Left renal cortex interstitium (tissue), 4 donors: ENCODE results near the gene OLAH. TPM values are rescaled to one million over a fixed set of nuclear protein-coding genes. Genes with fewer than 3 reads are reported as not detected.
A peak's percentile ranks its signal among the peaks of the same experiment; 100 is the strongest.

ENCODE experiments used
- DNase-seq, 4 donors: peaks; one replicate each; pipeline ENCODE4 v3.0.0-alpha.2; 2013; ENCODE audit warnings: low read depth in 4 of 4, low spot score in 2 of 4, missing footprints in 1 of 4
- polyA plus RNA-seq, 4 donors: library from polyadenylated mRNA; unstranded; fragments of 120-200 nt; gene quantifications; one replicate each; pipeline ENCODE4 v1.2.1, GENCODE V29; 2013; ENCODE audit not compliant: insufficient read length in 4 of 4

The OLAH gene
- polyA plus RNA-seq, 4 donors = 0.55 to 1.0 (median 0.71) TPM

GRCh38 chr10:15068802-15069201, 25.1 kb downstream of the OLAH start:
- DNase-seq = no peak

- no peak for DNase-seq
Measured at GRCh38 chr10:15069230-15069629, 25.5 kb downstream of the OLAH start.

- no peak for DNase-seq
Measured at GRCh38 chr10:15072358-15072757, 28.6 kb downstream of the OLAH start.

- DNase-seq = no peak
Measured at GRCh38 chr10:15075421-15075820, 31.7 kb downstream of the OLAH start.

GRCh38 chr10:15083674-15084501, 40.1 kb downstream of the OLAH start:
- DNase-seq = no peak

GRCh38 chr10:15084502-15084922, 40.8 kb downstream of the OLAH start:
- DNase-seq = peak in 3 of 4 donors; percentile 67 to 77 (median 72)

- peak in 2 of 4 donors; percentile 75 to 78 for DNase-seq
Measured at GRCh38 chr10:15088428-15089261, 44.9 kb downstream of the OLAH start, which contains the start of gene ACBD7. Gene ACBD7 (minus strand): TSS chr10:15088776. CDS start chr10:15088728, 48 bp downstream.

GRCh38 chr10:15091418-15091817, 47.7 kb downstream of the OLAH start:
- no peak for DNase-seq

GRCh38 chr10:15092855-15093408, 49.2 kb downstream of the OLAH start:
- no peak for DNase-seq

- no peak for DNase-seq
Measured at GRCh38 chr10:15096661-15097010, 52.9 kb downstream of the OLAH start.

GRCh38 chr10:15097011-15097812, 53.5 kb downstream of the OLAH start, which contains the start of gene RPP38:
Gene RPP38 (plus strand): TSS chr10:15097355. CDS start chr10:15103315, 5,960 bp downstream.
- peak; percentile 92 to 97 (median 94) for DNase-seq

- no peak for DNase-seq
Measured at GRCh38 chr10:15099886-15100285, 56.1 kb downstream of the OLAH start.

GRCh38 chr10:15103513-15103912, 59.8 kb downstream of the OLAH start:
- no peak for DNase-seq

- no peak for DNase-seq
Measured at GRCh38 chr10:15106352-15107013, 62.7 kb downstream of the OLAH start.

GRCh38 chr10:15112657-15113056, 68.9 kb downstream of the OLAH start:
- no peak for DNase-seq

- no peak for DNase-seq
Measured at GRCh38 chr10:15113766-15114165, 70.0 kb downstream of the OLAH start.

GRCh38 chr10:15116225-15116624, 72.5 kb downstream of the OLAH start:
- DNase-seq = no peak

GRCh38 chr10:15118615-15119014, 74.9 kb downstream of the OLAH start:
- no peak for DNase-seq

- no peak for DNase-seq
Measured at GRCh38 chr10:15120523-15120922, 76.8 kb downstream of the OLAH start.

GRCh38 chr10:15121707-15122106, 78.0 kb downstream of the OLAH start:
- no peak for DNase-seq
